K562 (cell line): Measurements from ENCODE around the gene TMEM88. TPM values are rescaled to one million over a fixed set of nuclear protein-coding genes. Genes with fewer than 3 reads are reported as not detected.
A peak's percentile ranks its signal among the peaks of the same experiment; 100 is the strongest.

ENCODE experiments used
- ARID1B ChIP-seq: fragments of 450-650 bp; IDR thresholded peaks from 2 replicates; pipeline ENCODE4 v1.6.1; 2016; ENCODE audit warnings: antibody characterized with exemption, mild to moderate bottlenecking, inconsistent platforms
- ATF1 ChIP-seq, 2 experiments: fragments of 450-650 bp in 1 of 2; IDR thresholded peaks; 2 replicates each; pipeline ENCODE4 v1.6.1; 2016; ENCODE audit warnings: missing compliant biosample characterization in 1 of 2, missing genetic modification characterization in 1 of 2
- CBFA2T3 ChIP-seq: fragments of 450-650 bp; IDR thresholded peaks from 2 replicates; pipeline ENCODE4 v1.6.1; 2017
- CHCHD3 ChIP-seq: fragments of 250-450 bp; sonication (Bioruptor Pico); IDR thresholded peaks from 2 replicates; pipeline ENCODE4 v2.1.2; 2022; ENCODE audit warnings: mild to moderate bottlenecking
- E2F6 ChIP-seq, 2 experiments: IDR thresholded peaks; 2 replicates each; pipeline ENCODE4 v1.6.1; 2011; ENCODE audit warnings: borderline replicate concordance in 1 of 2, control low read depth in 1 of 2, low read depth in 1 of 2, low read length in 1 of 2, mild to moderate bottlenecking in 1 of 2, mixed read lengths in 1 of 2, moderate library complexity in 1 of 2; ENCODE audit not compliant: insufficient read depth in 1 of 2, insufficient read length in 1 of 2, poor library complexity in 1 of 2, severe bottlenecking in 1 of 2; ENCODE audit errors: extremely low read depth in 1 of 2
- MXI1 ChIP-seq: IDR thresholded peaks from 2 replicates; pipeline ENCODE4 v1.6.1; 2011; ENCODE audit warnings: low read depth, mild to moderate bottlenecking, improper control_type of control experiment, low read length
- NRF1 ChIP-seq, 2 experiments: fragments of 450-650 bp; IDR thresholded peaks in 1 of 2; conservative IDR thresholded peaks in 1 of 2; 2 replicates each; pipeline ENCODE4 v1.6.1; 2014; ENCODE audit warnings: mild to moderate bottlenecking in 2 of 2
- NUFIP1 ChIP-seq: fragments of 450-650 bp; IDR thresholded peaks from 2 replicates; pipeline ENCODE4 v1.6.1; 2018; ENCODE audit not compliant: partially characterized antibody
- VEZF1 ChIP-seq: fragments of 200-800 bp; sonication (Bioruptor generic); IDR thresholded peaks from 2 replicates; pipeline ENCODE4 v1.6.1; 2017; ENCODE audit warnings: missing genetic modification characterization, missing compliant biosample characterization
- ZNF3 ChIP-seq: fragments of 250-450 bp; sonication (Bioruptor Pico); IDR thresholded peaks from 2 replicates; pipeline ENCODE4 v1.5.0; 2021; ENCODE audit warnings: mild to moderate bottlenecking, moderate library complexity
- ZNF449 ChIP-seq: fragments of 250-450 bp; sonication (Bioruptor Pico); IDR thresholded peaks from 2 replicates; pipeline ENCODE4 v1.8.0; 2022; ENCODE audit warnings: moderate library complexity, mild to moderate bottlenecking, inconsistent platforms
- ZNF589 ChIP-seq: fragments of 200-800 bp; sonication (Bioruptor generic); IDR thresholded peaks from 2 replicates; pipeline ENCODE4 v1.6.1; 2016; ENCODE audit warnings: low read depth, missing genetic modification characterization, missing compliant biosample characterization
- polyA plus RNA-seq, 8 experiments: library from polyadenylated mRNA; depleted of rRNA in 4 of 8; stranded (reverse) in 5 of 8; unstranded in 3 of 8; fragments of >200 nt; fragmentation: Nextera tagmentation in 2 of 8; fragmentation: Illumina TruSeq in 1 of 8; extraction: Ambion mirVana in 2 of 8; extraction: Trizol in 1 of 8; gene quantifications; 2 replicates each; pipeline versions ENCODE4 v1.2.1 to v1.2.3, GENCODE V29; 2011 to 2014; ENCODE audit warnings: inconsistent platforms in 1 of 8, missing spikeins in 1 of 8
- total RNA-seq, 7 experiments: library from RNA; depleted of rRNA in 6 of 7; stranded (reverse); fragments of >200 nt in 6 of 7; fragmentation: Illumina TruSeq in 2 of 7; extraction: Trizol in 2 of 7; gene quantifications; 2 replicates each; pipeline versions ENCODE4 v1.2.1 to v1.2.3, GENCODE V29; 2011 to 2021; ENCODE audit warnings: low replicate concordance in 1 of 7
- TF ChIP-seq, protein P1 (sequence below): IDR thresholded peaks from 3 replicates; pipeline ENCODE4 v1.6.1; 2011; ENCODE audit warnings: borderline replicate concordance, mild to moderate bottlenecking, moderate library complexity; ENCODE audit not compliant: insufficient read length; ENCODE audit errors: extremely low read depth

TMEM88 gene
- total and polyA plus RNA-seq, 9 of the 15 experiments (the other 6 are each of a cell fraction or from before 2014, with no cell fraction given), result 0.10 to 1.4 (median 0.36) TPM; not detected in 3

DNA sequence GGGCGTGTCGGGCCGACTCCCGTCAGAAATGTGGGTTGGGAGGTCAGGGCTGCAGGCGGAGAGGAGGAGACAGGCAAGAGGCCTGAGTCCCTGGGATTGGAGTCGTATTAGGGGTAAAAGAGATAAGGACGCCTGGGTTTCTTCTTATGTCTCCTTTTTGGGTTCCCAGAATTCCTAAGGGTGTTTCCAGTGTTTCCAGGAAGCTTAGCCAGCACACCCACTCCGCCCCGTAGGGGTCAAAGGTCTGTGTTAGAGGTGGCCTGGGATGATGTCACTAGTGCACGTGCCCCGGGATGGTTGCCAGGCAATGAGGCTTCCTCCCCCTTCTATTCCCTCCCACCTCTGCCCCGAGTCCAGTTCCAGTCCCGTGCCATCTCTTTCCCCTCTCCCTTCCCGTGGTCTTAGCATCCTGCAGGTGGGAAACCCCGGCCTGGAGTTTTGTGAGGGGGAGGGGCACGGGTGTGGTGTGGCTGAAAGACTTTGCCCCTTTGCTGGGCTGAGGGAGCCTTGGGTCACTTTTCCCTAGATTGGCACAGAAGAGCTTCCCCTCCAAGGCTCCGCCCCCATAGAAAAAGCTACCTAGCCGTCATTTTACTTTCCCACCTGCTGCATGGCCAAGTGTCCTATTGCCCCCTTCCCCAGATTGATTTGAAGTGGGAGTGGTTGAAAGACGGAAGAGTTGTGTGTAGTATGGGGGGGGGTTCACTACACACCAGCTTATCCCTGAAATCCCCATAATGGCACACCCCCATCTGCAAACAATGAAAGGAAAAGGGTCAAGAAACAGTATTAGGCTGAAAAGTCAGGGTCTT lies 18.1 kb upstream of the TMEM88 start (continued):
- TF ChIP-seq ZNF449 (CRISPR knock-in tag), result no peak
- no peak for TF ChIP-seq ATF1 (CRISPR knock-in tag; IDR thresholded peaks at IDR 0.05)
- peak; percentile 91 for TF ChIP-seq ATF1 (tag; IDR thresholded peaks at IDR 0.05)
- TF ChIP-seq, protein P1, sequence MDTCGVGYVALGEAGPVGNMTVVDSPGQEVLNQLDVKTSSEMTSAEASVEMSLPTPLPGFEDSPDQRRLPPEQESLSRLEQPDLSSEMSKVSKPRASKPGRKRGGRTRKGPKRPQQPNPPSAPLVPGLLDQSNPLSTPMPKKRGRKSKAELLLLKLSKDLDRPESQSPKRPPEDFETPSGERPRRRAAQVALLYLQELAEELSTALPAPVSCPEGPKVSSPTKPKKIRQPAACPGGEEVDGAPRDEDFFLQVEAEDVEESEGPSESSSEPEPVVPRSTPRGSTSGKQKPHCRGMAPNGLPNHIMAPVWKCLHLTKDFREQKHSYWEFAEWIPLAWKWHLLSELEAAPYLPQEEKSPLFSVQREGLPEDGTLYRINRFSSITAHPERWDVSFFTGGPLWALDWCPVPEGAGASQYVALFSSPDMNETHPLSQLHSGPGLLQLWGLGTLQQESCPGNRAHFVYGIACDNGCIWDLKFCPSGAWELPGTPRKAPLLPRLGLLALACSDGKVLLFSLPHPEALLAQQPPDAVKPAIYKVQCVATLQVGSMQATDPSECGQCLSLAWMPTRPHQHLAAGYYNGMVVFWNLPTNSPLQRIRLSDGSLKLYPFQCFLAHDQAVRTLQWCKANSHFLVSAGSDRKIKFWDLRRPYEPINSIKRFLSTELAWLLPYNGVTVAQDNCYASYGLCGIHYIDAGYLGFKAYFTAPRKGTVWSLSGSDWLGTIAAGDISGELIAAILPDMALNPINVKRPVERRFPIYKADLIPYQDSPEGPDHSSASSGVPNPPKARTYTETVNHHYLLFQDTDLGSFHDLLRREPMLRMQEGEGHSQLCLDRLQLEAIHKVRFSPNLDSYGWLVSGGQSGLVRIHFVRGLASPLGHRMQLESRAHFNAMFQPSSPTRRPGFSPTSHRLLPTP, result no peak
- TF ChIP-seq MXI1, result no peak
- TF ChIP-seq ZNF3 (CRISPR knock-in tag), result no peak
- no peak for TF ChIP-seq CHCHD3
- 0 out of 2 replicates have a peak, but pooled peaks have one; percentile 69 for TF ChIP-seq ZNF589 (CRISPR knock-in tag)
- no peak for TF ChIP-seq NRF1 (conservative IDR thresholded peaks at IDR 0.05 in 1 of 2, IDR thresholded peaks at IDR 0.05 in 1 of 2)
- TF ChIP-seq NUFIP1, result peak; percentile 56
- TF ChIP-seq VEZF1 (CRISPR knock-in tag), result peak; percentile 96
- peak; percentile 40 for TF ChIP-seq CBFA2T3
- peak; percentile 63 for TF ChIP-seq ARID1B
- TF ChIP-seq E2F6 (IDR thresholded peaks at IDR 0.05; ENCODE audit: borderline replicate concordance in 1 of 2, extremely low read depth in 1 of 2, insufficient read depth in 1 of 2, insufficient read length in 1 of 2, low read depth in 1 of 2, low read length in 1 of 2, poor library complexity in 1 of 2, severe bottlenecking in 1 of 2), result peak; percentile 59 to 63
